Endodermal cell (in vitro differentiated cells): ENCODE data around the gene PRKAG2. TPM values are rescaled to one million over a fixed set of nuclear protein-coding genes. Genes with fewer than 3 reads are reported as not detected.

Experiments used
- DNase-seq: peaks from one replicate; pipeline ENCODE4 v3.0.0-alpha.2; 2017
- H3K27ac ChIP-seq: 2 replicates; pipeline ENCODE4 v1.5.1; 2013; ENCODE audit warnings: mild to moderate bottlenecking, low read depth, low read length, moderate library complexity
- H3K27me3 ChIP-seq: 2 replicates; pipeline ENCODE4 v1.6.1; 2013; ENCODE audit warnings: mild to moderate bottlenecking, low read length, moderate library complexity; ENCODE audit not compliant: insufficient read depth, control insufficient read depth, poor library complexity, severe bottlenecking
- H3K36me3 ChIP-seq: 2 replicates; pipeline ENCODE4 v1.7.0; 2013; ENCODE audit warnings: mild to moderate bottlenecking, low read length, moderate library complexity; ENCODE audit not compliant: control insufficient read depth, insufficient read depth
- H3K4me1 ChIP-seq: one replicate; pipeline ENCODE4 v1.7.0; 2013; ENCODE audit warnings: low read length; ENCODE audit not compliant: control insufficient read depth, insufficient read depth
- H3K4me3 ChIP-seq: 2 replicates; pipeline ENCODE4 v1.5.1; 2013; ENCODE audit warnings: mild to moderate bottlenecking, low read length, moderate library complexity
- H3K9ac ChIP-seq: 2 replicates; pipeline ENCODE4 v1.6.1; 2013; ENCODE audit warnings: mild to moderate bottlenecking, low read length, moderate library complexity; ENCODE audit not compliant: poor library complexity, severe bottlenecking; ENCODE audit errors: extremely low read depth
- H3K9me3 ChIP-seq: 2 replicates; pipeline ENCODE4 v1.6.1; 2013; ENCODE audit warnings: mild to moderate bottlenecking, low read length, moderate library complexity; ENCODE audit not compliant: control insufficient read depth
- H3K27ac Mint-ChIP-seq: 2 replicates; pipeline ENCODE4 v1.8.0; 2020; ENCODE audit warnings: mixed read lengths
- H3K27me3 Mint-ChIP-seq: 2 replicates; pipeline ENCODE4 v1.8.0; 2021; ENCODE audit warnings: mild to moderate bottlenecking, mixed read lengths; ENCODE audit not compliant: insufficient read depth
- H3K36me3 Mint-ChIP-seq: 2 replicates; pipeline ENCODE4 v1.8.0; 2020; ENCODE audit warnings: low read depth, mixed read lengths
- H3K4me1 Mint-ChIP-seq: 2 replicates; pipeline ENCODE4 v1.8.0; 2020; ENCODE audit warnings: mixed read lengths
- H3K4me3 Mint-ChIP-seq: 2 replicates; pipeline ENCODE4 v1.8.0; 2020; ENCODE audit warnings: mild to moderate bottlenecking, moderate library complexity, mixed read lengths
- H3K9me3 Mint-ChIP-seq: 2 replicates; pipeline ENCODE4 v1.8.0; 2020; ENCODE audit warnings: mild to moderate bottlenecking, mixed read lengths
- CTCF ChIP-seq: fragments of 200-600 bp; sonication (generic); conservative IDR thresholded peaks from 2 replicates; pipeline ENCODE4 v1.5.0; 2021; ENCODE audit warnings: antibody characterized with exemption, mild to moderate bottlenecking
- WGBS, 2 experiments: methylation state at CpG; one replicate each; pipeline versions ENCODE4 v1.1.5 to v1.1.7; 2013; ENCODE audit warnings: missing lambda C conversion rate in 2 of 2, mixed read lengths in 1 of 2; ENCODE audit not compliant: insufficient coverage in 1 of 2, insufficient read length in 1 of 2; 5-methylcytosine and 5-hydroxymethylcytosine counted together
- total RNA-seq, 2 donors: library from RNA; stranded (reverse); fragmentation: NEBNext Ultra II Directional in 1 of 2; extraction: Animal tissue kit (Norgen Biotek cat#: 25700) in 1 of 2; gene quantifications; 2 replicates in 1 of 2; 3 replicates in 1 of 2; pipeline ENCODE4 v1.2.1, GENCODE V29; 2021

PRKAG2 gene
- total RNA-seq, 2 donors from 2014 or later: 17.2 to 20.7 TPM

GRCh38 chr7:151724250-151724915, 152.5 kb downstream of the PRKAG2 start:
- 93 to 94% methylated on average over 27 to 29 of the region's 29 CpGs for WGBS, 2 experiments
- Mint-ChIP-seq H3K27ac (no peak overlapping the region), H3K4me1 (no peaks in the 10 kb centered on the region), H3K9me3 (no peaks in the 10 kb centered on the region), H3K36me3 (no peaks in the 10 kb centered on the region), H3K4me3 (no peak overlapping the region), H3K27me3 (peaks cover 2% of the 10 kb centered on the region)
- no peak overlapping the region for H3K9ac ChIP-seq
- TF ChIP-seq CTCF: no peak
- H3K9me3 ChIP-seq: no peaks in the 10 kb centered on the region
- H3K4me1 ChIP-seq: no peaks in the 10 kb centered on the region
- H3K27me3 ChIP-seq: no peaks in the 10 kb centered on the region
- H3K4me3 ChIP-seq: no peak overlapping the region
- H3K36me3 ChIP-seq: no peaks in the 10 kb centered on the region
- DNase-seq: no peak
- no peak overlapping the region for H3K27ac ChIP-seq

GRCh38 chr7:151723321-151723720, 153.6 kb downstream of the PRKAG2 start:
- Mint-ChIP-seq H3K36me3 (no peaks in the 10 kb centered on the region), H3K27me3 (peaks cover 2% of the 10 kb centered on the region), H3K27ac (no peak overlapping the region), H3K4me1 (no peaks in the 10 kb centered on the region), H3K9me3 (no peaks in the 10 kb centered on the region), H3K4me3 (no peak overlapping the region)
- Histone ChIP-seq H3K27ac (no peak overlapping the region), H3K4me3 (no peak overlapping the region), H3K27me3 (no peaks in the 10 kb centered on the region), H3K4me1 (no peaks in the 10 kb centered on the region), H3K9ac (no peak overlapping the region), H3K36me3 (no peaks in the 10 kb centered on the region), H3K9me3 (no peaks in the 10 kb centered on the region)
- TF ChIP-seq CTCF: no peak
- DNase-seq: no peak
- WGBS, 2 experiments: 95 to 100% methylated on average over 6 to 12 of the region's 12 CpGs

GRCh38 chr7:151722533-151722932, 154.4 kb downstream of the PRKAG2 start:
- Mint-ChIP-seq H3K36me3 (no peaks in the 10 kb centered on the region), H3K4me1 (no peaks in the 10 kb centered on the region), H3K9me3 (no peaks in the 10 kb centered on the region), H3K4me3 (no peak overlapping the region), H3K27me3 (peaks cover 2% of the 10 kb centered on the region), H3K27ac (no peak overlapping the region)
- H3K27me3 ChIP-seq: no peaks in the 10 kb centered on the region
- H3K4me3 ChIP-seq: no peak overlapping the region
- no peak for DNase-seq
- no peaks in the 10 kb centered on the region for H3K9me3 ChIP-seq
- H3K36me3 ChIP-seq: no peaks in the 10 kb centered on the region
- no peak for TF ChIP-seq CTCF
- 87 to 88% methylated on average over 11 to 12 of the region's 12 CpGs for WGBS, 2 experiments
- no peak overlapping the region for H3K9ac ChIP-seq
- H3K27ac ChIP-seq: no peak overlapping the region
- no peaks in the 10 kb centered on the region for H3K4me1 ChIP-seq
